Mononuclear cell (primary cell): ENCODE results near the gene PALM3. TPM values are rescaled to one million over a fixed set of nuclear protein-coding genes. Genes with fewer than 3 reads are reported as not detected.
"Not testable (repeated sequence)": the region's sequence is repeated elsewhere in the genome, so short reads cannot be mapped to it uniquely, and the experiment has no call there.

Experiments
- H3K27me3 ChIP-seq: 2 replicates; pipeline ENCODE4 v1.6.0; 2011; ENCODE audit warnings: low read length, control low read depth; ENCODE audit not compliant: insufficient read depth
- H3K4me1 ChIP-seq: 2 replicates; pipeline ENCODE4 v1.5.1; 2011; ENCODE audit warnings: mild to moderate bottlenecking, low read length, control low read depth; ENCODE audit not compliant: insufficient read depth
- H3K4me3 ChIP-seq: 2 replicates; pipeline ENCODE4 v1.5.1; 2011; ENCODE audit warnings: mild to moderate bottlenecking, low read length, moderate library complexity
- H3K9me3 ChIP-seq: 2 replicates; pipeline ENCODE4 v1.5.1; 2011; ENCODE audit warnings: low read depth, mild to moderate bottlenecking, control low read depth, low read length
- total RNA-seq: library from RNA; depleted of rRNA; stranded (reverse); fragments of >200 nt; gene quantifications from one replicate; pipeline ENCODE4 v1.2.3, GENCODE V29; 2012

The PALM3 gene
- total RNA-seq, 1 donor: under 0.01 TPM

- peaks cover 22% of the 10 kb centered on the region for H3K4me1 ChIP-seq
- not testable (repeated sequence) for H3K4me3 ChIP-seq, H3K27me3 ChIP-seq, H3K9me3 ChIP-seq
Observed at GRCh38 chr19:14035159-14035558, 26.7 kb downstream of the PALM3 start.

- H3K27me3 ChIP-seq: no peaks in the 10 kb centered on the region
- H3K9me3 ChIP-seq: no peaks in the 10 kb centered on the region
- H3K4me1 ChIP-seq: peaks cover 22% of the 10 kb centered on the region
- H3K4me3 ChIP-seq: no peak overlapping the region
Observed at GRCh38 chr19:14033946-14034345, 27.9 kb downstream of the PALM3 start.

- no peaks in the 10 kb centered on the region for H3K9me3 ChIP-seq
- peaks cover 22% of the 10 kb centered on the region for H3K4me1 ChIP-seq
- H3K4me3 ChIP-seq: peak within 1 kb of the TSS; percentile 88
Observed at GRCh38 chr19:14031719-14032480, 30.0 kb downstream of the PALM3 start, which contains the start of gene IL27RA. IL27RA (plus strand) TSS chr19:14031762; CDS start chr19:14031873, 111 bp downstream.

GRCh38 chr19:14030997-14031718, 30.7 kb downstream of the PALM3 start:
- Histone ChIP-seq H3K4me1 (peaks cover 29% of the 10 kb centered on the region), H3K27me3 (no peaks in the 10 kb centered on the region), H3K9me3 (no peaks in the 10 kb centered on the region), H3K4me3 (peak overlapping the region; percentile 88)

More at GRCh38 chr19:14031719-14032480, 30.0 kb downstream of the PALM3 start, which contains the start of gene IL27RA:
- no peaks in the 10 kb centered on the region for H3K27me3 ChIP-seq

- H3K27me3 ChIP-seq: no peaks in the 10 kb centered on the region
- H3K4me1 ChIP-seq: peaks cover 51% of the 10 kb centered on the region
- H3K9me3 ChIP-seq: no peaks in the 10 kb centered on the region
- no peak overlapping the region for H3K4me3 ChIP-seq
Observed at GRCh38 chr19:14028901-14029300, 33.0 kb downstream of the PALM3 start.

- Histone ChIP-seq H3K9me3 (no peaks in the 10 kb centered on the region), H3K4me1 (peaks cover 59% of the 10 kb centered on the region), H3K4me3 (no peak within 1 kb of the TSS), H3K27me3 (no peaks in the 10 kb centered on the region)
Observed at GRCh38 chr19:14027856-14028450, 33.9 kb downstream of the PALM3 start, which contains the start of gene RLN3. RLN3 (plus strand) TSS chr19:14028148; CDS start chr19:14028205, 57 bp downstream.

- H3K9me3 ChIP-seq, H3K4me3 ChIP-seq, H3K27me3 ChIP-seq: not testable (repeated sequence)
- peaks cover 49% of the 10 kb centered on the region for H3K4me1 ChIP-seq
Observed at GRCh38 chr19:14026652-14027192, 35.2 kb downstream of the PALM3 start.

GRCh38 chr19:14023404-14024235, 38.3 kb downstream of the PALM3 start:
- H3K4me1 ChIP-seq: peaks cover 48% of the 10 kb centered on the region
- H3K9me3 ChIP-seq: no peaks in the 10 kb centered on the region
- H3K4me3 ChIP-seq: no peak overlapping the region
- no peaks in the 10 kb centered on the region for H3K27me3 ChIP-seq

GRCh38 chr19:14022469-14022868, 39.4 kb downstream of the PALM3 start:
- Histone ChIP-seq H3K9me3 (no peaks in the 10 kb centered on the region), H3K4me3 (no peak overlapping the region), H3K27me3 (no peaks in the 10 kb centered on the region), H3K4me1 (peaks cover 60% of the 10 kb centered on the region)

- H3K4me3 ChIP-seq: no peak overlapping the region
- no peaks in the 10 kb centered on the region for H3K9me3 ChIP-seq
- H3K4me1 ChIP-seq: peaks cover 64% of the 10 kb centered on the region
- no peaks in the 10 kb centered on the region for H3K27me3 ChIP-seq
Observed at GRCh38 chr19:14021474-14021873, 40.4 kb downstream of the PALM3 start.

- not testable (repeated sequence) for H3K27me3 ChIP-seq, H3K9me3 ChIP-seq, H3K4me3 ChIP-seq
- H3K4me1 ChIP-seq: peaks cover 59% of the 10 kb centered on the region
Observed at GRCh38 chr19:14019739-14020138, 42.1 kb downstream of the PALM3 start.

- H3K27me3 ChIP-seq: no peaks in the 10 kb centered on the region
- no peak overlapping the region for H3K4me3 ChIP-seq
- no peaks in the 10 kb centered on the region for H3K9me3 ChIP-seq
- peaks cover 56% of the 10 kb centered on the region for H3K4me1 ChIP-seq
Observed at GRCh38 chr19:14019100-14019499, 42.8 kb downstream of the PALM3 start.

- H3K4me1 ChIP-seq: peaks cover 43% of the 10 kb centered on the region
- H3K4me3 ChIP-seq: no peak overlapping the region
- H3K9me3 ChIP-seq: no peaks in the 10 kb centered on the region
- H3K27me3 ChIP-seq: no peaks in the 10 kb centered on the region
Observed at GRCh38 chr19:14015524-14016035, 46.3 kb downstream of the PALM3 start.

GRCh38 chr19:14012378-14012915, 49.4 kb downstream of the PALM3 start:
- Histone ChIP-seq H3K4me3 (no peak overlapping the region), H3K27me3 (no peaks in the 10 kb centered on the region), H3K4me1 (peaks cover 23% of the 10 kb centered on the region), H3K9me3 (no peaks in the 10 kb centered on the region)
